Osteocyte (in vitro differentiated cells): ENCODE data around the gene SMARCA5. TPM values are rescaled to one million over a fixed set of nuclear protein-coding genes. Genes with fewer than 3 reads are reported as not detected.

ENCODE experiments used
- DNase-seq: peaks from one replicate; pipeline ENCODE4 v3.0.0; 2021; ENCODE audit warnings: mixed read lengths; ENCODE audit not compliant: unreplicated experiment; ENCODE audit errors: extremely low spot score
- H3K27ac Mint-ChIP-seq: one replicate; pipeline ENCODE4 v1.8.0; 2021; ENCODE audit warnings: mild to moderate bottlenecking, mixed read lengths; ENCODE audit not compliant: unreplicated experiment
- H3K27me3 Mint-ChIP-seq: one replicate; pipeline ENCODE4 v1.8.0; 2021; ENCODE audit warnings: mixed read lengths; ENCODE audit not compliant: unreplicated experiment
- H3K36me3 Mint-ChIP-seq: one replicate; pipeline ENCODE4 v1.8.0; 2021; ENCODE audit warnings: mixed read lengths; ENCODE audit not compliant: unreplicated experiment
- H3K4me1 Mint-ChIP-seq: one replicate; pipeline ENCODE4 v1.8.0; 2021; ENCODE audit warnings: mixed read lengths; ENCODE audit not compliant: unreplicated experiment
- H3K4me3 Mint-ChIP-seq: one replicate; pipeline ENCODE4 v1.8.0; 2021; ENCODE audit warnings: mild to moderate bottlenecking, moderate library complexity, mixed read lengths; ENCODE audit not compliant: unreplicated experiment
- H3K9me3 Mint-ChIP-seq: one replicate; pipeline ENCODE4 v1.8.0; 2021; ENCODE audit warnings: mixed read lengths; ENCODE audit not compliant: unreplicated experiment
- total RNA-seq: library from RNA; stranded (reverse); gene quantifications from 2 replicates; pipeline ENCODE4 v1.2.1, GENCODE V29; 2021
- TF ChIP-seq, protein P1 (sequence below): fragments of 200-600 bp; sonication (generic); IDR thresholded peaks from 2 replicates; pipeline ENCODE4 v1.5.0; 2021; ENCODE audit warnings: antibody characterized with exemption, mild to moderate bottlenecking, moderate library complexity

SMARCA5 gene
- total RNA-seq, 1 donor from 2014 or later = 51.1 TPM

- TF ChIP-seq, protein P1, sequence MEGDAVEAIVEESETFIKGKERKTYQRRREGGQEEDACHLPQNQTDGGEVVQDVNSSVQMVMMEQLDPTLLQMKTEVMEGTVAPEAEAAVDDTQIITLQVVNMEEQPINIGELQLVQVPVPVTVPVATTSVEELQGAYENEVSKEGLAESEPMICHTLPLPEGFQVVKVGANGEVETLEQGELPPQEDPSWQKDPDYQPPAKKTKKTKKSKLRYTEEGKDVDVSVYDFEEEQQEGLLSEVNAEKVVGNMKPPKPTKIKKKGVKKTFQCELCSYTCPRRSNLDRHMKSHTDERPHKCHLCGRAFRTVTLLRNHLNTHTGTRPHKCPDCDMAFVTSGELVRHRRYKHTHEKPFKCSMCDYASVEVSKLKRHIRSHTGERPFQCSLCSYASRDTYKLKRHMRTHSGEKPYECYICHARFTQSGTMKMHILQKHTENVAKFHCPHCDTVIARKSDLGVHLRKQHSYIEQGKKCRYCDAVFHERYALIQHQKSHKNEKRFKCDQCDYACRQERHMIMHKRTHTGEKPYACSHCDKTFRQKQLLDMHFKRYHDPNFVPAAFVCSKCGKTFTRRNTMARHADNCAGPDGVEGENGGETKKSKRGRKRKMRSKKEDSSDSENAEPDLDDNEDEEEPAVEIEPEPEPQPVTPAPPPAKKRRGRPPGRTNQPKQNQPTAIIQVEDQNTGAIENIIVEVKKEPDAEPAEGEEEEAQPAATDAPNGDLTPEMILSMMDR = no peak
- Mint-ChIP-seq H3K4me1 (no peaks in the 10 kb centered on the region), H3K36me3 (no peaks in the 10 kb centered on the region)
Observed at GRCh38 chr4:143564472-143564871, 51.0 kb downstream of the SMARCA5 start.

GRCh38 chr4:143575331-143575730 lies 61.8 kb downstream of the SMARCA5 start:
- Mint-ChIP-seq H3K9me3 (no peaks in the 10 kb centered on the region), H3K36me3 (no peaks in the 10 kb centered on the region)
- DNase-seq = no peak

More at GRCh38 chr4:143564472-143564871, 51.0 kb downstream of the SMARCA5 start:
- no peak for DNase-seq
- H3K27me3 Mint-ChIP-seq = peaks cover 2% of the 10 kb centered on the region
- peaks cover 12% of the 10 kb centered on the region for H3K9me3 Mint-ChIP-seq
- no peak overlapping the region for H3K27ac Mint-ChIP-seq
- no peak overlapping the region for H3K4me3 Mint-ChIP-seq

GRCh38 chr4:143581331-143581946 lies 67.9 kb downstream of the SMARCA5 start:
- Mint-ChIP-seq H3K27ac (no peak overlapping the region), H3K36me3 (peaks cover 15% of the 10 kb centered on the region), H3K4me3 (no peak overlapping the region), H3K4me1 (peaks cover 11% of the 10 kb centered on the region), H3K9me3 (peaks cover 20% of the 10 kb centered on the region), H3K27me3 (no peaks in the 10 kb centered on the region)
- no peak for DNase-seq
- TF ChIP-seq, protein P1 = no peak

More at GRCh38 chr4:143575331-143575730, 61.8 kb downstream of the SMARCA5 start:
- TF ChIP-seq, protein P1 = no peak
- Mint-ChIP-seq H3K4me3 (no peak overlapping the region), H3K4me1 (no peaks in the 10 kb centered on the region), H3K27me3 (no peaks in the 10 kb centered on the region), H3K27ac (no peak overlapping the region)

- H3K4me1 Mint-ChIP-seq = peaks cover 15% of the 10 kb centered on the region
- DNase-seq = no peak
- peaks cover 17% of the 10 kb centered on the region for H3K36me3 Mint-ChIP-seq
- H3K4me3 Mint-ChIP-seq = no peak overlapping the region
- no peaks in the 10 kb centered on the region for H3K27me3 Mint-ChIP-seq
- H3K27ac Mint-ChIP-seq = peak overlapping the region; percentile 95
- H3K9me3 Mint-ChIP-seq = peaks cover 24% of the 10 kb centered on the region
- TF ChIP-seq, protein P1 = no peak
Observed at GRCh38 chr4:143585548-143585947, 72.0 kb downstream of the SMARCA5 start.

DNA sequence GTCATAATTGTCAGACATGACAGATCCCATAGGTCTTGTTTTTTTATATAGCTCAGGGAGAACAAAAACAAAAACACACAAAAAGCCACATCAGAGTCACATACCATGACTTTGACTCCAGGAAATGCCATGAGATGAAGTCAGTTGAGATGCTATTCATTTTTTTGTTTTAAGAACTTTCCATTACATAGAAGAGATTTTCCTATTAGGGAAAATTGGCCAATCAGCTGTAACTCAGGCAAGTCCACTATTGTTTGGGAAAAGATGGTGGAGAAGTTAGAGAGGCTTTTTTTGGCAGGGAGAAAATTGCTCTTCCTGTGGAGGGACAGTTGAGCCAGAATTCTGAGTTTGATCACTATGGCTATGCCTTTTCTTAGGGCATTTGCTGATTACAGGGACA lies 72.6 kb downstream of the SMARCA5 start:
- Mint-ChIP-seq H3K9me3 (peaks cover 24% of the 10 kb centered on the region), H3K27me3 (no peaks in the 10 kb centered on the region), H3K27ac (peak overlapping the region; percentile 95), H3K36me3 (peaks cover 17% of the 10 kb centered on the region), H3K4me1 (peaks cover 15% of the 10 kb centered on the region), H3K4me3 (peak overlapping the region; percentile 43)
- TF ChIP-seq, protein P1 = no peak
- no peak for DNase-seq
